ENCODE results near the gene CCT2.

DNA sequence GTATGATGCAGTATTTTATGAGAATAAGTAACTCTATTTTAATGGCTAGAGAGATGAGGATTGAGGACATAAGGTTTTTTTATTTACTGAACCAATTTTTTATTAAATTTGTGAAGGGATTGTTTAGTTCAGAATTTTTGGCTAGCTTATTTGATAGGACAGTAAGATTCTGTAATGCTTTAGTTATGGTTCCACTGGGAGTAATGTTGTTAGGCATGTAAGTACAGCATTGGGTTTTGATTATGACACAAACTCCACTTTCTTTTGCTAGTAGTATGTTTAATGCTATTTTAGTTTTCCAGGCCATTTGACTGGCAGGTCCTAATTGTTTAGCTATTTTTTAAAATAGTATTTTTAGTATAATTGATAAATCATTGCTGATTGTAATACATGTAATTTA lies 59.3 kb downstream of the CCT2 start:
- TF ChIP-seq, protein P1, sequence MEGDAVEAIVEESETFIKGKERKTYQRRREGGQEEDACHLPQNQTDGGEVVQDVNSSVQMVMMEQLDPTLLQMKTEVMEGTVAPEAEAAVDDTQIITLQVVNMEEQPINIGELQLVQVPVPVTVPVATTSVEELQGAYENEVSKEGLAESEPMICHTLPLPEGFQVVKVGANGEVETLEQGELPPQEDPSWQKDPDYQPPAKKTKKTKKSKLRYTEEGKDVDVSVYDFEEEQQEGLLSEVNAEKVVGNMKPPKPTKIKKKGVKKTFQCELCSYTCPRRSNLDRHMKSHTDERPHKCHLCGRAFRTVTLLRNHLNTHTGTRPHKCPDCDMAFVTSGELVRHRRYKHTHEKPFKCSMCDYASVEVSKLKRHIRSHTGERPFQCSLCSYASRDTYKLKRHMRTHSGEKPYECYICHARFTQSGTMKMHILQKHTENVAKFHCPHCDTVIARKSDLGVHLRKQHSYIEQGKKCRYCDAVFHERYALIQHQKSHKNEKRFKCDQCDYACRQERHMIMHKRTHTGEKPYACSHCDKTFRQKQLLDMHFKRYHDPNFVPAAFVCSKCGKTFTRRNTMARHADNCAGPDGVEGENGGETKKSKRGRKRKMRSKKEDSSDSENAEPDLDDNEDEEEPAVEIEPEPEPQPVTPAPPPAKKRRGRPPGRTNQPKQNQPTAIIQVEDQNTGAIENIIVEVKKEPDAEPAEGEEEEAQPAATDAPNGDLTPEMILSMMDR (IDR thresholded peaks at IDR 0.05), result no peak
- TF ChIP-seq POLR2A (IDR thresholded peaks at IDR 0.05), result no peak

All from esophagus squamous epithelium (tissue), 4 donors.